Mesothelial cell of epicardium (in vitro differentiated cells): ENCODE results near the gene CRELD1. TPM values are rescaled to one million over a fixed set of nuclear protein-coding genes. Genes with fewer than 3 reads are reported as not detected.
A peak's percentile ranks its signal among the peaks of the same experiment; 100 is the strongest.

Experiments used
- DNase-seq, 2 experiments: peaks; one replicate each; pipeline ENCODE4 v3.0.0; 2021; ENCODE audit warnings: low spot score in 2 of 2; ENCODE audit not compliant: unreplicated experiment in 2 of 2
- H3K27ac Mint-ChIP-seq: 2 replicates; pipeline ENCODE4 v1.8.0; 2021; ENCODE audit warnings: mixed read lengths
- H3K27me3 Mint-ChIP-seq: 2 replicates; pipeline ENCODE4 v1.8.0; 2021; ENCODE audit warnings: low read depth, mixed read lengths
- H3K36me3 Mint-ChIP-seq: 2 replicates; pipeline ENCODE4 v1.8.0; 2021; ENCODE audit warnings: mixed read lengths
- H3K4me1 Mint-ChIP-seq: 2 replicates; pipeline ENCODE4 v1.8.0; 2021; ENCODE audit warnings: mixed read lengths
- H3K4me3 Mint-ChIP-seq: 2 replicates; pipeline ENCODE4 v1.8.0; 2021; ENCODE audit warnings: mild to moderate bottlenecking, moderate library complexity, mixed read lengths
- H3K9me3 Mint-ChIP-seq: 2 replicates; pipeline ENCODE4 v1.8.0; 2021; ENCODE audit warnings: mixed read lengths
- total RNA-seq: library from RNA; stranded (reverse); gene quantifications from 3 replicates; pipeline ENCODE4 v1.2.1, GENCODE V29; 2021
- TF ChIP-seq, protein P1 (sequence below): fragments of 200-600 bp; sonication (generic); IDR thresholded peaks from one replicate; pipeline ENCODE4 v1.5.0; 2021; ENCODE audit warnings: antibody characterized with exemption; ENCODE audit not compliant: unreplicated experiment

The CRELD1 gene
- total RNA-seq, 1 donor from 2014 or later, result 39.8 TPM

DNA sequence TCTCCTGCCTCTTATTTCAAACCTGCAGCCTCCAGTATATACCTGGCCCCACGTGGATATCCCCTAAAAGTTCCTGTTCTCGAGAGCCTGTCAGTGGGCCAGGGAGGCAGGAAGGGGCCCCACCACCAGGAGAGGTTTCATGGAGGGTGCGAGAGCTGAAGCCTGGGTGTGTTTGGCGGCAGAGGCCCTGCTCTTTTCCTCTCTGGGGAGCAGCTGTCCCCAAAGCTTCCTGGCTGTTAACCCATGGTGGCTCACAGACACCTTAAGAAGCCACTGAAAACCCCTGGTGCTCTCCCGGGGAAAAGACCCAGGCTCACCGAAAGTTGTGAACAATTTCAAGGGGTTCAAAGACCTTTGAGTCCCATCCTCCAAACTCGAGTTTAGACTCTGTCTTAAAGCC is 17.5 kb downstream of the CRELD1 start:
- H3K36me3 Mint-ChIP-seq, result no peaks in the 10 kb centered on the region
- peaks cover 16% of the 10 kb centered on the region for H3K4me1 Mint-ChIP-seq
- no peaks in the 10 kb centered on the region for H3K27me3 Mint-ChIP-seq
- TF ChIP-seq, protein P1, sequence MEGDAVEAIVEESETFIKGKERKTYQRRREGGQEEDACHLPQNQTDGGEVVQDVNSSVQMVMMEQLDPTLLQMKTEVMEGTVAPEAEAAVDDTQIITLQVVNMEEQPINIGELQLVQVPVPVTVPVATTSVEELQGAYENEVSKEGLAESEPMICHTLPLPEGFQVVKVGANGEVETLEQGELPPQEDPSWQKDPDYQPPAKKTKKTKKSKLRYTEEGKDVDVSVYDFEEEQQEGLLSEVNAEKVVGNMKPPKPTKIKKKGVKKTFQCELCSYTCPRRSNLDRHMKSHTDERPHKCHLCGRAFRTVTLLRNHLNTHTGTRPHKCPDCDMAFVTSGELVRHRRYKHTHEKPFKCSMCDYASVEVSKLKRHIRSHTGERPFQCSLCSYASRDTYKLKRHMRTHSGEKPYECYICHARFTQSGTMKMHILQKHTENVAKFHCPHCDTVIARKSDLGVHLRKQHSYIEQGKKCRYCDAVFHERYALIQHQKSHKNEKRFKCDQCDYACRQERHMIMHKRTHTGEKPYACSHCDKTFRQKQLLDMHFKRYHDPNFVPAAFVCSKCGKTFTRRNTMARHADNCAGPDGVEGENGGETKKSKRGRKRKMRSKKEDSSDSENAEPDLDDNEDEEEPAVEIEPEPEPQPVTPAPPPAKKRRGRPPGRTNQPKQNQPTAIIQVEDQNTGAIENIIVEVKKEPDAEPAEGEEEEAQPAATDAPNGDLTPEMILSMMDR, result no peak
- no peak overlapping the region for H3K27ac Mint-ChIP-seq
- peak overlapping the region; percentile 75 for H3K4me3 Mint-ChIP-seq
- H3K9me3 Mint-ChIP-seq, result no peaks in the 10 kb centered on the region
- no peak for DNase-seq

DNA sequence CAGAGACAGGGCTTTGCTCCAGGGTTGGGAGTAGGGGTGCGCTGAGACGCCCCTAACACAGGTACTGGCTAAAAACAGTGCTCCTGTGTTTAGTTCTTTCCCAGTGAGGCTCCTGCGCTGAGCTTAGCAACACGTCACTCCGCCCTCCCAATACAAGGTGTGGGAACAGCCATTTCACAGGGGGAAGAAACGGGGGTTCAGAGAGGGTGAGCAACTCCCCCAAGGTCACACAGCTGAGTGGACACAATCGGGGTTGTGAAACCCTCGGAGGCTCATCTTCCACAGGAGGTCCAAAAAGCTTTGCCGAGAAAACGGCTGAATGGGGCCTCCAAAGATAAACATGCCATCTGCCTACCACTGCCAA is 17.9 kb downstream of the CRELD1 start:
- Mint-ChIP-seq H3K9me3 (no peaks in the 10 kb centered on the region), H3K27me3 (no peaks in the 10 kb centered on the region), H3K27ac (no peak overlapping the region), H3K4me1 (peaks cover 14% of the 10 kb centered on the region), H3K4me3 (peak overlapping the region; percentile 75), H3K36me3 (no peaks in the 10 kb centered on the region)
- DNase-seq, result no peak
- TF ChIP-seq, protein P1, result no peak

GRCh38 chr3:9951962-9952805 is 18.6 kb downstream of the CRELD1 start, which contains the start of gene PRRT3:
TSS of gene PRRT3 (minus strand) at chr3:9952408. CDS start at chr3:9950115, 2,293 bp downstream.
- Mint-ChIP-seq H3K9me3 (no peaks in the 10 kb centered on the region), H3K4me3 (peak within 1 kb of the TSS; percentile 75), H3K27me3 (no peaks in the 10 kb centered on the region), H3K36me3 (no peaks in the 10 kb centered on the region), H3K27ac (no peak within 1 kb of the TSS), H3K4me1 (peaks cover 15% of the 10 kb centered on the region)
- TF ChIP-seq, protein P1, result no peak
- peak in 1 of 2 experiments; percentile 55 for DNase-seq

DNA sequence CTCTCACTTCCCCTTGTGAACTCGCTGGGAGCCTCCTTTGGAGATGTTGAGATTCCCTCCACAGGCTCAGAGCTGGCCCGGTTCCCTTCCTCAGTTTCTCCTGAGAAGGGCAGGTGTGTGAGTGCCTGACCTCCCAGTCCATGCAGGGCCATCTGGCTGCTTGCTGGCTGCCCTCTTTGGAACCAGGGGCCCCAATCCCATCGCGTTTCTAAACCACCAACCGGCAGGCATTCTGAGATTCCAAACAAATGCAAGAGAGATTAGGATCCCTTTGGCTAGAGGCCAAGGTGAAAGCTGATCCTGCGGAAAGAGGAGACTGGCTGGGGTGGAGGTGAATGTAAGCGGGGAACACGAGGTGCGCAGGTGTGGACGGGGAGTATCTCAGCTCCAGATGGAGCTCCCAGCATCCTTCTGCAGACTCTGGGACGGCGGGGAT is 21.5 kb downstream of the CRELD1 start:
- H3K4me1 Mint-ChIP-seq, result peaks cover 15% of the 10 kb centered on the region
- no peak overlapping the region for H3K4me3 Mint-ChIP-seq
- no peak for DNase-seq

GRCh38 chr3:9955611-9956352 is 22.1 kb downstream of the CRELD1 start:
- TF ChIP-seq, protein P1, result no peak
- no peaks in the 10 kb centered on the region for H3K27me3 Mint-ChIP-seq
- H3K4me1 Mint-ChIP-seq, result peaks cover 15% of the 10 kb centered on the region
- no peak for DNase-seq
- no peaks in the 10 kb centered on the region for H3K36me3 Mint-ChIP-seq
- H3K4me3 Mint-ChIP-seq, result no peak overlapping the region
- H3K27ac Mint-ChIP-seq, result no peak overlapping the region
- no peaks in the 10 kb centered on the region for H3K9me3 Mint-ChIP-seq

More for the DNA sequence above, 21.5 kb downstream of the CRELD1 start:
- Mint-ChIP-seq H3K36me3 (no peaks in the 10 kb centered on the region), H3K27me3 (no peaks in the 10 kb centered on the region), H3K9me3 (no peaks in the 10 kb centered on the region), H3K27ac (no peak overlapping the region)
- TF ChIP-seq, protein P1, result no peak
